Measurements from ENCODE around the gene CCNJL. TPM values are rescaled to one million over a fixed set of nuclear protein-coding genes. Genes with fewer than 3 reads are reported as not detected.

Gene CCNJL
- total RNA-seq, 1 donor from 2014 or later: 11.4 TPM

DNA sequence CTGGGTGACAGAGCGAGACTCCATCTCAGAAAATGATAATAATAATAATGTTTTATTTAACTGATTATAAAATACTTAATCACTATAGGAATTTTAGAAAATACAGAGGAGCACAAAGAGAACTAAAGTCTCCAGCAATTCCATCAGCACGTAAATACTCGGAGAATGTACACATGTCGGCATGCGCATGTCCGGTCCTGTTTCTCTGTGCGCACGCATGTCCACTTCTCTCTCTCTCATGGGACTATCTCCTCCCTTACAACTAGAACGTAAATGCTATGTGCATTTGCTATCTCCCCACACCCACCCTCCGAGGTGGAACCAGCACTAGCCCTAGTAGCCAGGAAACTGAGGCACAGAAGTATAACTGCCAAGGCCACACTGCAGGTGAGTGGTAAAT lies 19.0 kb downstream of the CCNJL start:
- Mint-ChIP-seq H3K4me3 (ENCODE audit: unreplicated experiment) (no peak overlapping the region), H3K4me1 (ENCODE audit: low read depth) (peaks cover 11% of the 10 kb centered on the region), H3K9me3 (ENCODE audit: low read depth) (no peaks in the 10 kb centered on the region), H3K27ac (ENCODE audit: unreplicated experiment) (no peak overlapping the region), H3K27me3 (ENCODE audit: low read depth) (no peaks in the 10 kb centered on the region), H3K36me3 (ENCODE audit: low read depth) (no peaks in the 10 kb centered on the region)
- TF ChIP-seq, protein P1, sequence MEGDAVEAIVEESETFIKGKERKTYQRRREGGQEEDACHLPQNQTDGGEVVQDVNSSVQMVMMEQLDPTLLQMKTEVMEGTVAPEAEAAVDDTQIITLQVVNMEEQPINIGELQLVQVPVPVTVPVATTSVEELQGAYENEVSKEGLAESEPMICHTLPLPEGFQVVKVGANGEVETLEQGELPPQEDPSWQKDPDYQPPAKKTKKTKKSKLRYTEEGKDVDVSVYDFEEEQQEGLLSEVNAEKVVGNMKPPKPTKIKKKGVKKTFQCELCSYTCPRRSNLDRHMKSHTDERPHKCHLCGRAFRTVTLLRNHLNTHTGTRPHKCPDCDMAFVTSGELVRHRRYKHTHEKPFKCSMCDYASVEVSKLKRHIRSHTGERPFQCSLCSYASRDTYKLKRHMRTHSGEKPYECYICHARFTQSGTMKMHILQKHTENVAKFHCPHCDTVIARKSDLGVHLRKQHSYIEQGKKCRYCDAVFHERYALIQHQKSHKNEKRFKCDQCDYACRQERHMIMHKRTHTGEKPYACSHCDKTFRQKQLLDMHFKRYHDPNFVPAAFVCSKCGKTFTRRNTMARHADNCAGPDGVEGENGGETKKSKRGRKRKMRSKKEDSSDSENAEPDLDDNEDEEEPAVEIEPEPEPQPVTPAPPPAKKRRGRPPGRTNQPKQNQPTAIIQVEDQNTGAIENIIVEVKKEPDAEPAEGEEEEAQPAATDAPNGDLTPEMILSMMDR (IDR thresholded peaks at IDR 0.05): no peak
- no peak for DNase-seq (ENCODE audit: low spot score)

- H3K9me3 Mint-ChIP-seq (ENCODE audit: low read depth): no peaks in the 10 kb centered on the region
- H3K4me1 Mint-ChIP-seq (ENCODE audit: low read depth): peaks cover 28% of the 10 kb centered on the region
- no peaks in the 10 kb centered on the region for H3K36me3 Mint-ChIP-seq (ENCODE audit: low read depth)
- no peak overlapping the region for H3K4me3 Mint-ChIP-seq (ENCODE audit: unreplicated experiment)
- TF ChIP-seq, protein P1 (IDR thresholded peaks at IDR 0.05): no peak
- no peak overlapping the region for H3K27ac Mint-ChIP-seq (ENCODE audit: unreplicated experiment)
- no peaks in the 10 kb centered on the region for H3K27me3 Mint-ChIP-seq (ENCODE audit: low read depth)
- DNase-seq (ENCODE audit: low spot score): no peak
Measured at GRCh38 chr5:160291467-160291866, 20.9 kb downstream of the CCNJL start.

- Mint-ChIP-seq H3K4me1 (ENCODE audit: low read depth) (peaks cover 28% of the 10 kb centered on the region), H3K4me3 (ENCODE audit: unreplicated experiment) (no peak overlapping the region), H3K27ac (ENCODE audit: unreplicated experiment) (no peak overlapping the region), H3K27me3 (ENCODE audit: low read depth) (no peaks in the 10 kb centered on the region), H3K36me3 (ENCODE audit: low read depth) (no peaks in the 10 kb centered on the region), H3K9me3 (ENCODE audit: low read depth) (no peaks in the 10 kb centered on the region)
- DNase-seq (ENCODE audit: low spot score): no peak
- TF ChIP-seq, protein P1 (IDR thresholded peaks at IDR 0.05): no peak
Measured at GRCh38 chr5:160290751-160291150, 21.6 kb downstream of the CCNJL start.

DNA sequence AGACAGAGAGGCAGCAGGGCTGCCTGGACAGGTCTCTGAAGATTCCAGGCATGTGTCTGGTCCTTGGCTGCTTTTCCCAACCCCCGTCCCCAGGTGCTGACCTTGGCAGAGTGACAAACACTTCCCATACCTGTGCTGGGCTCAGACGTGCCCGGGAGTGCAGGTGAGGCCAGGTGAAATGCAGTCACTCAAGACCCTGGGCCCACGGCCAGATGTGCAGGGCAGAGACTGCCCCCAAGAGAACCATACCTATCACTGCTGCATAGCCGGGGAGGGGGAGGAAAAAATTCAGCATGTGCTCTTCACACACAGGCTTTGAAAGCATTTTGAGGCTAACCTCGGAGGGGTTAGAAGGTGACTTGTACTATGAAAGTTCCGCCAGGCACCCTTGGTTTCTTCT lies 22.6 kb downstream of the CCNJL start:
- no peaks in the 10 kb centered on the region for H3K9me3 Mint-ChIP-seq (ENCODE audit: low read depth)
- H3K4me1 Mint-ChIP-seq (ENCODE audit: low read depth): peaks cover 27% of the 10 kb centered on the region
- TF ChIP-seq, protein P1 (IDR thresholded peaks at IDR 0.05): no peak
- H3K27ac Mint-ChIP-seq (ENCODE audit: unreplicated experiment): no peak overlapping the region
- H3K27me3 Mint-ChIP-seq (ENCODE audit: low read depth): no peaks in the 10 kb centered on the region
- H3K36me3 Mint-ChIP-seq (ENCODE audit: low read depth): no peaks in the 10 kb centered on the region
- DNase-seq (ENCODE audit: low spot score): no peak
- H3K4me3 Mint-ChIP-seq (ENCODE audit: unreplicated experiment): no peak overlapping the region

GRCh38 chr5:160289356-160289651 lies 23.1 kb downstream of the CCNJL start:
- no peak overlapping the region for H3K27ac Mint-ChIP-seq (ENCODE audit: unreplicated experiment)
- H3K36me3 Mint-ChIP-seq (ENCODE audit: low read depth): no peaks in the 10 kb centered on the region
- no peaks in the 10 kb centered on the region for H3K27me3 Mint-ChIP-seq (ENCODE audit: low read depth)
- no peaks in the 10 kb centered on the region for H3K9me3 Mint-ChIP-seq (ENCODE audit: low read depth)
- peaks cover 24% of the 10 kb centered on the region for H3K4me1 Mint-ChIP-seq (ENCODE audit: low read depth)
- TF ChIP-seq, protein P1 (IDR thresholded peaks at IDR 0.05): no peak
- H3K4me3 Mint-ChIP-seq (ENCODE audit: unreplicated experiment): no peak overlapping the region
- no peak for DNase-seq (ENCODE audit: low spot score)
